CD4-positive, CD25-positive, alpha-beta regulatory T cell (primary cell): ENCODE measurements around the gene KDF1. TPM values are rescaled to one million over a fixed set of nuclear protein-coding genes. Genes with fewer than 3 reads are reported as not detected.

Source experiments
- ATAC-seq, 2 donors: fragments of 150-1000 bp; cut with Tn5 transposase; one replicate each; pipeline ENCODE4 v1.10.0; 2021; ENCODE audit warnings: low read depth in 2 of 2, moderate number of reproducible peaks in 2 of 2, moderate library complexity in 1 of 2
- DNase-seq, 3 donors: peaks; one replicate each; pipeline versions ENCODE4 v3.0.0 to v3.0.0-alpha.2; 2012 to 2022; ENCODE audit warnings: mixed read lengths in 1 of 3
- H3K27ac ChIP-seq: one replicate; pipeline ENCODE4 v1.7.0; 2013; ENCODE audit warnings: mild to moderate bottlenecking, low read length; ENCODE audit not compliant: insufficient read depth, poor library complexity, severe bottlenecking
- H3K27me3 ChIP-seq: one replicate; pipeline ENCODE4 v1.7.0; 2013; ENCODE audit warnings: low read length; ENCODE audit not compliant: control insufficient read depth, insufficient read depth
- H3K36me3 ChIP-seq: one replicate; pipeline ENCODE4 v1.7.0; 2013; ENCODE audit warnings: mild to moderate bottlenecking, low read length, moderate library complexity; ENCODE audit not compliant: control insufficient read depth, insufficient read depth
- H3K4me1 ChIP-seq: 2 replicates; pipeline ENCODE4 v1.7.0; 2013; ENCODE audit warnings: mild to moderate bottlenecking, low read length; ENCODE audit not compliant: insufficient read depth, control insufficient read depth, poor library complexity, severe bottlenecking
- H3K4me3 ChIP-seq: one replicate; pipeline ENCODE4 v1.7.0; 2013; ENCODE audit warnings: low read depth, mild to moderate bottlenecking, low read length, moderate library complexity
- H3K9me3 ChIP-seq, 2 experiments: 1 replicate in 1 of 2; 2 replicates in 1 of 2; pipeline ENCODE4 v1.7.0; 2013; ENCODE audit warnings: low read length in 2 of 2, mild to moderate bottlenecking in 1 of 2, moderate library complexity in 1 of 2; ENCODE audit not compliant: control insufficient read depth in 2 of 2
- H3K27ac Mint-ChIP-seq, 3 donors: one replicate each; pipeline ENCODE4 v1.8.0; 2020 to 2022; ENCODE audit warnings: mild to moderate bottlenecking in 3 of 3, mixed read lengths in 3 of 3, moderate library complexity in 2 of 3
- H3K27me3 Mint-ChIP-seq: one replicate; pipeline ENCODE4 v1.8.0; 2022; ENCODE audit warnings: mild to moderate bottlenecking, mixed read lengths
- H3K36me3 Mint-ChIP-seq: one replicate; pipeline ENCODE4 v1.8.0; 2020; ENCODE audit warnings: mixed read lengths
- H3K4me1 Mint-ChIP-seq, 4 donors: one replicate each; pipeline ENCODE4 v1.8.0; 2020 to 2022; ENCODE audit warnings: mixed read lengths in 4 of 4, mild to moderate bottlenecking in 1 of 4
- H3K4me3 Mint-ChIP-seq, 4 donors: one replicate each; pipeline ENCODE4 v1.8.0; 2020 to 2022; ENCODE audit warnings: mild to moderate bottlenecking in 4 of 4, mixed read lengths in 4 of 4, moderate library complexity in 3 of 4
- H3K9me3 Mint-ChIP-seq, 7 donors: one replicate each; pipeline ENCODE4 v1.8.0; 2020 to 2022; ENCODE audit warnings: mixed read lengths in 7 of 7, mild to moderate bottlenecking in 3 of 7, moderate library complexity in 2 of 7
- polyA plus RNA-seq, 4 donors: library from polyadenylated mRNA; unstranded; fragments of 300-500 nt; fragmentation: Illumina TruSeq; gene quantifications; one replicate each; pipeline ENCODE4 v1.2.3, GENCODE V29; 2021
- total RNA-seq: library from RNA; stranded (reverse); gene quantifications from one replicate; pipeline ENCODE4 v1.2.3, GENCODE V29; 2022

The KDF1 gene
- total and polyA plus RNA-seq, 5 donors from 2014 or later, result 0.54 to 3.9 (median 3.2) TPM

DNA sequence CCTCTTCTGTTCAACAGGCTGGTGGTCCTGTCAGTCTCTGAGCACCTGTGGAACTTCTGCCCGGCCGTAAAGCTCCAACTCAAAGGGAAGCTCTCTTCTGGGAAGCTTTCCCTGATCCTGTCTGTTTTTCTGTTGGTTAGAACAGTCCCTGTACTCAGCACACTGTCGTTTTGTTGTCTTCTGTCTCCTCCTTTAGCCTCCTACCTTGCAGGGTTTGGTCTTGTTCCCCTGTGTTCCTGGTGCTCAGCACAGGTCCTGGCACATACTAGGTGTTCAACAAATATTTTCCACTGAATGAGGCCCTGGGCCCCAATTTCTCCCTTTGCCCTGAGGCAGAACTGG, 328 bp upstream of the KDF1 start:
- Mint-ChIP-seq H3K27me3 (peaks cover 53% of the 10 kb centered on the region), H3K4me3 (peak overlapping the region; percentile 58 to 89 (median 80)), H3K27ac (no peak overlapping the region), H3K36me3 (peaks cover 6% of the 10 kb centered on the region), H3K9me3 (peaks cover 0 to 3% (median 0%) of the 10 kb centered on the region in 7 donors), H3K4me1 (peaks cover 0 to 12% (median 4%) of the 10 kb centered on the region in 4 donors)
- Histone ChIP-seq H3K27me3 (peaks cover 15% of the 10 kb centered on the region), H3K9me3 (peaks cover 0 to 3% of the 10 kb centered on the region in 2 experiments), H3K36me3 (no peaks in the 10 kb centered on the region), H3K4me3 (peak overlapping the region; percentile 32), H3K27ac (no peak overlapping the region), H3K4me1 (peaks cover 13% of the 10 kb centered on the region)
- DNase-seq (no peak), ATAC-seq (no peak)

DNA sequence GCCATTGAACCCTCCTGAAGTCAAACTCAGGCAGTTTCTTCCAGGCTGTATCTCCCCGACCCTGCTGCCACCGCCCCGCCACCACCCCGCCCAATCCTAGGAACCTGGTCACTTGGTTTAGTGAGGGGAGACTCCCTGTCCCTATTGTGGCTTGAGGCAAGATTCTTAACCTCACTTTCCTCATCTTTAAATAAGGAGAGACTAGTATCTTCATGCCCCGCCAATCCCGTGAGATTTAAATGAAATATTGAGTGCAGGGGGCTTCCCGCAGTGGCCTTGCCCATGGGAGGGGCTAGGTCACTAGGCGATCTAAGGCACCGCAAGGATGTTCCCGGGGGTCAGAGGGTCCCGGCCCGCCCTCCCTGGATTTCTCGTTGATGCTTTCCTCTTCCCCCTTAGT, 998 bp downstream of the KDF1 start:
- ATAC-seq (no peak), DNase-seq (no peak)
- H3K4me3 Mint-ChIP-seq, result peak overlapping the region; percentile 10 to 84 (median 58)
- peaks cover 0 to 3% (median 0%) of the 10 kb centered on the region in 7 donors for H3K9me3 Mint-ChIP-seq
- no peak overlapping the region for H3K27ac Mint-ChIP-seq
- peaks cover 13% of the 10 kb centered on the region for H3K4me1 ChIP-seq
- H3K27ac ChIP-seq, result no peak overlapping the region
- H3K27me3 ChIP-seq, result peaks cover 15% of the 10 kb centered on the region
- H3K36me3 Mint-ChIP-seq, result peaks cover 6% of the 10 kb centered on the region
- H3K4me1 Mint-ChIP-seq, result peaks cover 0 to 12% (median 4%) of the 10 kb centered on the region in 4 donors
- H3K27me3 Mint-ChIP-seq, result peaks cover 54% of the 10 kb centered on the region
- no peaks in the 10 kb centered on the region for H3K36me3 ChIP-seq
- no peak overlapping the region for H3K4me3 ChIP-seq
- H3K9me3 ChIP-seq, result peaks cover 0 to 3% of the 10 kb centered on the region in 2 experiments

DNA sequence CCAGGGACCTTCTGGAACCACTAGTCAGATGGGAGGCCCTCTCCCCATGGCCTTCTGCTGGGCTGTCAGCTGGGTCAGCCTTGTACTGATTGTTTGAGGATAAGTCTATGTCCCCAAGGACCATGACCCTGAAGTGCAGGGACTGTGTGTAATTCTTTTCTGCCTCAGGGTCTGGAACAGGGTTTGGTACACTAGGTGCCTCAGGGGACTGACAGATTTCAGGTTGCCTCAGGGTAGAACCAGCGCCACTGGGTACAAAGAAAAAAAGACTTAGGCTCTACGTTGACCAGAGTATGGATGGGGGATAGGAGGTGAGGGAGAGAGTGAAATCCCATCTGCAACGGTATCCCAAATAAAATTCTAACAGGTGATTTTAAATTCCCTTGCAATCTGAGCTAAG, 3.0 kb downstream of the KDF1 start:
- no peak overlapping the region for H3K27ac Mint-ChIP-seq
- Histone ChIP-seq H3K4me1 (peaks cover 13% of the 10 kb centered on the region), H3K27me3 (peaks cover 15% of the 10 kb centered on the region), H3K9me3 (peaks cover 0 to 3% of the 10 kb centered on the region in 2 experiments), H3K4me3 (no peak overlapping the region), H3K36me3 (no peaks in the 10 kb centered on the region), H3K27ac (no peak overlapping the region)
- peak overlapping the region in 1 of 4 donors; percentile 75 for H3K4me3 Mint-ChIP-seq
- H3K9me3 Mint-ChIP-seq, result peaks cover 0 to 3% (median 0%) of the 10 kb centered on the region in 7 donors
- DNase-seq, result no peak
- peaks cover 11% of the 10 kb centered on the region for H3K36me3 Mint-ChIP-seq
- ATAC-seq, result no peak
- peaks cover 0 to 12% (median 4%) of the 10 kb centered on the region in 4 donors for H3K4me1 Mint-ChIP-seq
- peaks cover 44% of the 10 kb centered on the region for H3K27me3 Mint-ChIP-seq

DNA sequence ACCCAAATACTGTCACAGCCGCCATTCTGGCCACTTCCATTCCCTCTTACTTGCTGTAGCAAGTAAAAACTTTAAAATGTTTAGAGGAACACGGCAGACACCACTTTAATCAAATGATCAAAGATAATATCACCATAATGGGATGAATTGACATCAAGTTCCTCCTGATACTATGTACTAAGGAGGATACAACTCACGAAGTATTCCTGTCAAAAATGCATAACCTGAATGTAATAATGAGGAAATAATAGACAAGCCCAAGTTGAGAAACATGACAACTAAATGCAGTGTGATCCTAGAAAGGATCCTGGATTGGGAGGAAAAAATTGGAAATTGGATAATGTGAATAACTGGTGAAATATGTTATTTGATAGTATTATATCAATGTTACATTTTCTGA, 3.9 kb downstream of the KDF1 start:
- no peak overlapping the region for H3K27ac Mint-ChIP-seq
- no peak overlapping the region for H3K4me3 Mint-ChIP-seq
- Histone ChIP-seq H3K27ac (no peak overlapping the region), H3K4me1 (peaks cover 13% of the 10 kb centered on the region), H3K4me3 (no peak overlapping the region), H3K27me3 (peaks cover 9% of the 10 kb centered on the region), H3K9me3 (peaks cover 0 to 3% of the 10 kb centered on the region in 2 experiments), H3K36me3 (no peaks in the 10 kb centered on the region)
- H3K4me1 Mint-ChIP-seq, result peaks cover 0 to 12% (median 4%) of the 10 kb centered on the region in 4 donors
- H3K36me3 Mint-ChIP-seq, result peaks cover 17% of the 10 kb centered on the region
- ATAC-seq (no peak), DNase-seq (no peak)
- peaks cover 35% of the 10 kb centered on the region for H3K27me3 Mint-ChIP-seq
- peaks cover 0 to 3% (median 0%) of the 10 kb centered on the region in 7 donors for H3K9me3 Mint-ChIP-seq

DNA sequence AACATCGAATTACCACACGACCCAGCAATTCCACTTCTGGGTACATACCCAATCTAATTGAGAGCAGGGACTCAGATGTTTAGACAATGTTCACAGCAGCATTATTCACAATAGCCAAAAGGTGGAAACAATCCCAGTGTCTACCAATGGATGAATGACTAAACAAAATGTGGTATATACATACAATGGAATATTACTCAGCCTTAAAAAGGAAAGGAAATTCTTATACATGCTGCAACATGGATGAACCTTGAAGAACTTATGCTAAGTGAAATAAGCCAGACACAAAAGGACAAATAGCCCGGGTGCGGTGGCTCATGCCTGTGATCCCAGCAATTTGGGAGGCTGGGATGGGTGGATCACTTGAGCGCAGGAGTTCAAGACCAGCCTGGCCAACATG, 6.9 kb downstream of the KDF1 start:
- Mint-ChIP-seq H3K4me1 (peaks cover 0 to 3% (median 1%) of the 10 kb centered on the region in 4 donors), H3K9me3 (peaks cover 0 to 3% (median 0%) of the 10 kb centered on the region in 7 donors), H3K36me3 (peaks cover 21% of the 10 kb centered on the region), H3K27ac (no peak overlapping the region), H3K4me3 (no peak overlapping the region), H3K27me3 (peaks cover 17% of the 10 kb centered on the region)
- Histone ChIP-seq H3K4me1 (no peaks in the 10 kb centered on the region), H3K4me3 (no peak overlapping the region), H3K27ac (no peak overlapping the region), H3K36me3 (no peaks in the 10 kb centered on the region), H3K27me3 (peaks cover under 1% of the 10 kb centered on the region), H3K9me3 (peaks cover 0 to 3% of the 10 kb centered on the region in 2 experiments)
- DNase-seq (no peak), ATAC-seq (no peak)

DNA sequence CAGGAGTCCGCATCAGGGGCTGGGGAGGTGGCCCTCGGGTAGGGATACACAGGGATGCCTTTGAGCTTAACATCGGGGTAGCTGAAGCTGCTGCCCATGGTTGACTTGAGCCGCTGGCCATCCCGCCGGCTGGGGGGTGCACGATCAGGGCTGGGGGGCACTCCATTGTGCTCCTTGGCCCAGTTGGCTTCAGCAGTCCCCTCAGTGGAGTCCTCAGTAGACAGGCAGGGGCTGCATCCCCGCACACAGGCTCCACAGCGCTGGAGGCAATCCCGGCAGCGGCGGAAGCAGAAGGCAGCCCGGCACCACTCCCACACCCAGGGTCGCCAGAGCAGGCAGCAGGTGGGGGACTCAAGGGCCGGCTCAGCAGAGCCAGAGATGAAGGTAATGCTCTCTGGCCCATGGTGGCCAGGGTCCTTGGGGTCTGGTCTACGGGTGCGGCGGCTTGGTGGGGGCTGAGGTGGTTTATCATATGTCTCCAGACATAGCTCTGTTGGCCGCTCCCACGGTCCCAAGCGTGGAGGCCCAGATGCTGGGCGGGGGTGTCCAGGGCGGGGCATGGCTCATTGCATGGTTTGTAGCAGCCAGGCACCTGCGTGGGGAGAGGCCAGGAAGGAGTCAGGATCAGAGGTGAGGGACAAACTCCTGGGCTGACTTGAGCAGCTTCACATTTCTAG, 8.3 kb downstream of the KDF1 start:
- no peak for ATAC-seq
- Mint-ChIP-seq H3K36me3 (peaks cover 21% of the 10 kb centered on the region), H3K4me1 (peaks cover 0 to 3% (median 1%) of the 10 kb centered on the region in 4 donors)

DNA sequence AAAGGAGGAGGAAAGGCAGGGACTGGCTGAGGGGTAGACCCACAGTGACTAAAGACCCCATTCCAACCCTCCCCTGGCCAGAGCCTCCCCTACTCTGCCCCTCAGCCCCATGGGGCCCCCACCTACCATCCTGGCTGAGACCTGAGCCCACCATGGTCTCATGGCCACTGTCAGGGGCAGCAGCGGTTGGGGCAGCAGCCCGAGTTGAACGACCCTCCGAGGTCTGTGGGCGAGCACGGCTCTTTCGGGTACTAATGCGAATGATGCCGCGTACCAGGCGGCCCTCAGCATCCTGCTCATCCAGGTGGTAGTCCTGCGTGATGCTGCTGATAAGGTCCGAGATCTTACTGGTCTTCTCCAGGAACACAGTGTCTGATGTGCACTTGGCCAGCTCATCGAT, 9.1 kb downstream of the KDF1 start:
- Mint-ChIP-seq H3K27ac (peak overlapping the region in 1 of 3 donors; percentile 32), H3K27me3 (peaks cover 6% of the 10 kb centered on the region)
- peaks cover 5% of the 10 kb centered on the region for H3K36me3 ChIP-seq

More for the DNA sequence above, 8.3 kb downstream of the KDF1 start:
- peaks cover 0 to 3% of the 10 kb centered on the region in 2 experiments for H3K9me3 ChIP-seq
- H3K27me3 Mint-ChIP-seq, result peaks cover 7% of the 10 kb centered on the region
- peaks cover 0 to 3% (median 0%) of the 10 kb centered on the region in 7 donors for H3K9me3 Mint-ChIP-seq
- DNase-seq, result no peak
- peak overlapping the region in 1 of 3 donors; percentile 90 for H3K27ac Mint-ChIP-seq
- H3K36me3 ChIP-seq, result peaks cover 1% of the 10 kb centered on the region
- no peaks in the 10 kb centered on the region for H3K4me1 ChIP-seq
- H3K27me3 ChIP-seq, result no peaks in the 10 kb centered on the region
- no peak overlapping the region for H3K4me3 ChIP-seq
- no peak overlapping the region for H3K4me3 Mint-ChIP-seq
- H3K27ac ChIP-seq, result no peak overlapping the region

DNA sequence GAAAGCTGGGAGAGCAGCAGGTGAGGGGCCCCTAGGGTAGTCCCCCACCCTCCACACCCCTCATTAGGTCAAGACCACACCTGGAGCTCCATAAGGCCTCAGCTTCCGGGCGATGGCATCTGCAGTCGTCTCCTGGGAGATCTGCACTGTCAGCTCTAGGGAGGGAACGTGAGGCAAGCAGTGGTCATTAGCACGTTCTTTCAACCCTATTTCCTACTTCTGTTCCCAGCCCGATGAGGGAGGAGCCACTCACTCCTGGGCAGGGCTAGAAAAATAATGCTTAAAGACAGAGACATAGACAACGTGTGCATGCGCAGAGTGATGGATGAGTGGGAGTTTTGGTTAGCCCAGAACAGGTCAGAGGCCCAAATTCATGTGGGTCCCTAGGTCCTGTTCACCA, 9.7 kb downstream of the KDF1 start:
- no peak overlapping the region for H3K27ac ChIP-seq
- DNase-seq (no peak), ATAC-seq (no peak)
- H3K4me1 ChIP-seq, result no peaks in the 10 kb centered on the region
- Mint-ChIP-seq H3K27ac (no peak overlapping the region), H3K4me3 (peak overlapping the region in 1 of 4 donors; percentile 88), H3K9me3 (peaks cover 0 to 2% (median 0%) of the 10 kb centered on the region in 7 donors), H3K4me1 (peaks cover 0 to 3% (median 1%) of the 10 kb centered on the region in 4 donors), H3K27me3 (peaks cover 6% of the 10 kb centered on the region), H3K36me3 (peaks cover 18% of the 10 kb centered on the region)
- no peaks in the 10 kb centered on the region for H3K27me3 ChIP-seq
- peaks cover 12% of the 10 kb centered on the region for H3K36me3 ChIP-seq
- H3K4me3 ChIP-seq, result no peak overlapping the region
- no peaks in the 10 kb centered on the region for H3K9me3 ChIP-seq

More for the DNA sequence above, 9.1 kb downstream of the KDF1 start:
- Mint-ChIP-seq H3K36me3 (peaks cover 16% of the 10 kb centered on the region), H3K9me3 (peaks cover 0 to 2% (median 0%) of the 10 kb centered on the region in 7 donors), H3K4me3 (no peak overlapping the region), H3K4me1 (peaks cover 0 to 3% (median 1%) of the 10 kb centered on the region in 4 donors)
- Histone ChIP-seq H3K4me1 (no peaks in the 10 kb centered on the region), H3K9me3 (peaks cover 0 to 1% of the 10 kb centered on the region in 2 experiments), H3K4me3 (no peak overlapping the region), H3K27ac (no peak overlapping the region), H3K27me3 (no peaks in the 10 kb centered on the region)
- no peak for ATAC-seq
- no peak for DNase-seq
